ENCODE measurements around the gene C6.
"Not testable (repeated sequence)": the region's sequence is repeated elsewhere in the genome, so short reads cannot be mapped to it uniquely, and the experiment has no call there.

The C6 gene

GRCh38 chr5:41213340-41213739, at the start of gene C6:
TSS of gene C6 (minus strand) at chr5:41213532. CDS start at chr5:41203230, 10,302 bp downstream.
- no peak for DNase-seq

- DNase-seq = no peak
These were observed 43.1 kb upstream of the C6 start for GRCh38 chr5:41256400-41256799.

- DNase-seq = no peak
These were observed 39.8 kb upstream of the C6 start for GRCh38 chr5:41253109-41253508.

GRCh38 chr5:41252036-41252435, 38.7 kb upstream of the C6 start:
- no peak for DNase-seq

- no peak for DNase-seq
These were observed 37.1 kb upstream of the C6 start for GRCh38 chr5:41250351-41250987.

- DNase-seq = no peak
These were observed 33.8 kb upstream of the C6 start for GRCh38 chr5:41247135-41247534.

GRCh38 chr5:41246376-41246775, 33.0 kb upstream of the C6 start:
- peak in 1 of 51 donors; percentile 16 for DNase-seq

- DNase-seq = no peak
These were observed 30.2 kb upstream of the C6 start for GRCh38 chr5:41243558-41243957.

- DNase-seq = no peak
These were observed 27.7 kb upstream of the C6 start for GRCh38 chr5:41240985-41241384.

GRCh38 chr5:41240390-41240789, 27.1 kb upstream of the C6 start:
- no peak for DNase-seq

GRCh38 chr5:41234475-41234874, 21.1 kb upstream of the C6 start:
- no peak for DNase-seq

GRCh38 chr5:41232797-41233196, 19.5 kb upstream of the C6 start:
- no peak for DNase-seq

- not testable (repeated sequence) for DNase-seq
These were observed 16.9 kb upstream of the C6 start for GRCh38 chr5:41230276-41230675.

GRCh38 chr5:41223962-41224361, 10.6 kb upstream of the C6 start:
- DNase-seq = no peak

GRCh38 chr5:41219658-41220269, 6.4 kb upstream of the C6 start:
- DNase-seq = no peak

- DNase-seq = no peak
These were observed 5.8 kb upstream of the C6 start for GRCh38 chr5:41218929-41219657.

- no peak for DNase-seq
These were observed 850 bp upstream of the C6 start for GRCh38 chr5:41214182-41214581.

GRCh38 chr5:41212935-41213334, 397 bp downstream of the C6 start:
- no peak for DNase-seq

- no peak for DNase-seq
These were observed 1.9 kb downstream of the C6 start for GRCh38 chr5:41211417-41211816.

- DNase-seq = not testable (repeated sequence)
These were observed 7.9 kb downstream of the C6 start for GRCh38 chr5:41205475-41205874.

- DNase-seq = no peak
These were observed 10.3 kb downstream of the C6 start for GRCh38 chr5:41203033-41203432.

- no peak for DNase-seq
These were observed 12.1 kb downstream of the C6 start for GRCh38 chr5:41201082-41201772.

Measured in hypothalamus (tissue), 51 donors.